SK-N-SH (cell line): ENCODE measurements around the gene AOAH. TPM values are rescaled to one million over a fixed set of nuclear protein-coding genes. Genes with fewer than 3 reads are reported as not detected.

ENCODE experiments used
- CTCF ChIA-PET: fragments of 300-600, 350-600 bp; formaldehyde crosslinking; extraction: SDS; loops from one replicate; lab custom pipeline; 2021; lab: Yijun Ruan, JAX
- POLR2A ChIA-PET: fragments of 350-600 bp; sonication (Branson Sonifier 250); formaldehyde crosslinking; extraction: SDS; loops from one replicate; lab custom pipeline; 2020; ENCODE audit warnings: antibody characterized with exemption, inconsistent platforms; lab: Yijun Ruan, JAX
- DNase-seq: peaks from one replicate; pipeline ENCODE4 v3.0.0; 2012
- H2AFZ ChIP-seq: fragments of 200-600 bp; sonication (generic); 2 replicates; pipeline ENCODE4 v1.8.1; 2016; ENCODE audit warnings: antibody characterized with exemption, mild to moderate bottlenecking, low read depth
- H3F3A ChIP-seq: fragments of 200-600 bp; sonication (generic); replicated peaks from 2 replicates; pipeline ENCODE3; 2016; ENCODE audit warnings: antibody characterized with exemption, mild to moderate bottlenecking; ENCODE audit not compliant: insufficient read depth
- H3K27ac ChIP-seq, 2 experiments: fragments of 200-500 bp in 1 of 2; fragments of 200-600 bp in 1 of 2; sonication (Bioruptor generic) in 1 of 2; sonication (generic), shearing (Covaris generic) in 1 of 2; 2 replicates each; pipeline versions ENCODE4 v1.5.1 to v1.6.1; 2014 to 2016; ENCODE audit warnings: low read depth in 2 of 2, inconsistent platforms in 1 of 2, low read length in 1 of 2, mild to moderate bottlenecking in 1 of 2, mixed read lengths in 1 of 2
- H3K27me3 ChIP-seq: fragments of 200-600 bp; sonication (generic), shearing (Covaris generic); 2 replicates; pipeline ENCODE4 v1.6.1; 2016; ENCODE audit warnings: mixed run types; ENCODE audit not compliant: insufficient read depth
- H3K36me3 ChIP-seq, 2 experiments: fragments of 200-500 bp in 1 of 2; fragments of 200-600 bp in 1 of 2; sonication (Bioruptor generic) in 1 of 2; sonication (generic) in 1 of 2; replicated peaks in 1 of 2; 2 replicates each; pipeline versions ENCODE3 to v1.5.1; 2014 to 2016; ENCODE audit warnings: low read length in 1 of 2, mild to moderate bottlenecking in 1 of 2; ENCODE audit not compliant: insufficient read depth in 2 of 2, control insufficient read depth in 1 of 2
- H3K4me1 ChIP-seq, 2 experiments: fragments of 200-500 bp in 1 of 2; fragments of 200-600 bp in 1 of 2; sonication (Bioruptor generic) in 1 of 2; sonication (generic), shearing (Covaris generic) in 1 of 2; 2 replicates each; pipeline versions ENCODE4 v1.5.1 to v1.6.1; 2014 to 2016; ENCODE audit warnings: low read depth in 1 of 2, low read length in 1 of 2, mixed run types in 1 of 2; ENCODE audit not compliant: insufficient read depth in 2 of 2, control insufficient read depth in 1 of 2
- H3K4me2 ChIP-seq: fragments of 200-600 bp; sonication (generic), shearing (Covaris generic); 2 replicates; pipeline ENCODE4 v1.6.1; 2017; ENCODE audit warnings: mixed run types
- H3K4me3 ChIP-seq, 2 experiments: fragments of 200-500 bp in 1 of 2; fragments of 200-600 bp in 1 of 2; sonication (Bioruptor generic) in 1 of 2; sonication (generic), shearing (Covaris generic) in 1 of 2; 2 replicates each; pipeline versions ENCODE4 v1.5.1 to v1.8.1; 2014 to 2016; ENCODE audit warnings: low read depth in 2 of 2, inconsistent platforms in 1 of 2, low read length in 1 of 2, mild to moderate bottlenecking in 1 of 2, mixed read lengths in 1 of 2, moderate library complexity in 1 of 2
- H3K79me2 ChIP-seq: fragments of 200-600 bp; sonication (generic); 2 replicates; pipeline ENCODE4 v1.8.1; 2017; ENCODE audit warnings: mild to moderate bottlenecking; ENCODE audit not compliant: insufficient read depth
- H3K9ac ChIP-seq: fragments of 200-600 bp; sonication (generic); 2 replicates; pipeline ENCODE4 v1.6.1; 2017; ENCODE audit warnings: mixed run types
- H3K9me2 ChIP-seq: fragments of 200-600 bp; sonication (generic); 2 replicates; pipeline ENCODE4 v1.6.1; 2017; ENCODE audit warnings: mixed run types
- H3K9me3 ChIP-seq: fragments of 200-600 bp; sonication (generic); 2 replicates; pipeline ENCODE4 v1.6.1; 2017; ENCODE audit warnings: mixed run types, mild to moderate bottlenecking, moderate library complexity
- H4K20me1 ChIP-seq: fragments of 200-600 bp; sonication (generic); 2 replicates; pipeline ENCODE4 v1.6.1; 2017; ENCODE audit warnings: mild to moderate bottlenecking, mixed run types; ENCODE audit not compliant: insufficient read depth
- CHD2 ChIP-seq: fragments of 150-350 bp; IDR thresholded peaks from 2 replicates; pipeline ENCODE4 v1.6.1; 2018; ENCODE audit warnings: low read length; ENCODE audit not compliant: partially characterized antibody
- ELF1 ChIP-seq: IDR thresholded peaks from 2 replicates; pipeline ENCODE4 v1.4.0; 2012
- EP300 ChIP-seq, 2 experiments: IDR thresholded peaks; 2 replicates each; pipeline versions ENCODE4 v1.4.0 to v1.6.1; 2012; ENCODE audit warnings: borderline replicate concordance in 1 of 2, low read depth in 1 of 2, low read length in 1 of 2
- FOSL2 ChIP-seq: IDR thresholded peaks from 2 replicates; pipeline ENCODE4 v1.4.0; 2012; ENCODE audit warnings: low read depth, mild to moderate bottlenecking, moderate library complexity, borderline replicate concordance
- FOXJ3 ChIP-seq: sonication (generic); formaldehyde crosslinking; IDR thresholded peaks from 2 replicates; pipeline ENCODE4 v1.5.1; 2020; ENCODE audit warnings: mild to moderate bottlenecking, missing genetic modification reagents
- GABPA ChIP-seq: IDR thresholded peaks from 2 replicates; pipeline ENCODE4 v1.4.0; 2012; ENCODE audit warnings: low read depth, mild to moderate bottlenecking
- GATA2 ChIP-seq: sonication (generic); formaldehyde crosslinking; IDR thresholded peaks from 2 replicates; pipeline ENCODE4 v1.5.0; 2020; ENCODE audit warnings: mild to moderate bottlenecking, missing genetic modification reagents
- MEF2A ChIP-seq: IDR thresholded peaks from 2 replicates; pipeline ENCODE4 v1.4.0; 2012; ENCODE audit warnings: low read depth, borderline replicate concordance
- MXI1 ChIP-seq: IDR thresholded peaks from 2 replicates; pipeline ENCODE4 v1.6.1; 2012; ENCODE audit warnings: mild to moderate bottlenecking, low read depth, low read length, improper control_type of control experiment
- NRF1 ChIP-seq: IDR thresholded peaks from 2 replicates; pipeline ENCODE4 v1.6.1; 2012; ENCODE audit warnings: low read depth, mild to moderate bottlenecking, low read length
- PBX3 ChIP-seq: IDR thresholded peaks from 2 replicates; pipeline ENCODE4; 2012
- RAD21 ChIP-seq: IDR thresholded peaks from 2 replicates; pipeline ENCODE4 v1.6.1; 2012; ENCODE audit warnings: mild to moderate bottlenecking, low read length
- RCOR1 ChIP-seq: fragments of 150-350 bp; IDR thresholded peaks from 2 replicates; pipeline ENCODE4 v1.6.1; 2017; ENCODE audit warnings: antibody characterized with exemption, low read length
- REST ChIP-seq: IDR thresholded peaks from 2 replicates; pipeline ENCODE4 v1.6.1; 2012; ENCODE audit warnings: mild to moderate bottlenecking, low read depth, low read length, moderate library complexity
- RXRA ChIP-seq: IDR thresholded peaks from 2 replicates; pipeline ENCODE4 v1.4.0; 2012; ENCODE audit warnings: low read depth, mild to moderate bottlenecking, borderline replicate concordance
- SMC3 ChIP-seq: IDR thresholded peaks from 2 replicates; pipeline ENCODE4 v1.6.1; 2012; ENCODE audit warnings: low read depth, low read length, improper control_type of control experiment
- TAF1 ChIP-seq: IDR thresholded peaks from 2 replicates; pipeline ENCODE4 v1.6.1; 2012; ENCODE audit warnings: low read depth, mild to moderate bottlenecking, low read length, moderate library complexity, borderline replicate concordance
- TCF12 ChIP-seq: IDR thresholded peaks from 2 replicates; pipeline ENCODE4 v1.4.0; 2012
- TEAD4 ChIP-seq: IDR thresholded peaks from 2 replicates; pipeline ENCODE4 v1.4.0; 2012; ENCODE audit warnings: mild to moderate bottlenecking, borderline replicate concordance; ENCODE audit not compliant: insufficient read depth
- USF2 ChIP-seq: fragments of 150-350 bp; IDR thresholded peaks from 2 replicates; pipeline ENCODE4 v1.6.1; 2017; ENCODE audit warnings: antibody characterized with exemption, low read length, low read depth, borderline replicate concordance
- YY1 ChIP-seq: IDR thresholded peaks from 2 replicates; pipeline ENCODE4 v1.4.0; 2012; ENCODE audit warnings: low read depth, mild to moderate bottlenecking
- WGBS: methylation state at CpG from one replicate; pipeline ENCODE4 v1.1.6; 2017; ENCODE audit warnings: low lambda C conversion rate; 5-methylcytosine and 5-hydroxymethylcytosine counted together
- polyA plus RNA-seq, 3 experiments: library from polyadenylated mRNA; depleted of rRNA; stranded (reverse); fragments of >200 nt; gene quantifications; 2 replicates each; pipeline ENCODE4 v1.2.3, GENCODE V29; 2012

Gene AOAH
- polyA plus RNA-seq, 1 of the 3 experiments (the other 2 are of a cell fraction) = not detected

- DNase-seq = no peak
- no peak overlapping the region for H3K4me3 ChIP-seq
- H3K4me2 ChIP-seq = no peak overlapping the region
- TF ChIP-seq RCOR1 = no peak
- TF ChIP-seq TEAD4 = no peak
- TF ChIP-seq USF2 = no peak
- no peak for TF ChIP-seq PBX3
- no peak for TF ChIP-seq FOSL2
- no peak for TF ChIP-seq MXI1
- no peak for TF ChIP-seq GABPA
- TF ChIP-seq FOXJ3 (CRISPR knock-in tag) = no peak
- no peak for TF ChIP-seq ELF1
- no peak for TF ChIP-seq RAD21
- TF ChIP-seq NRF1 = no peak
- no peaks in the 10 kb centered on the region for H3K79me2 ChIP-seq
- WGBS = 36% methylated on average over 2 of the region's 2 CpGs
- POLR2A ChIA-PET = no interaction called here
- peaks cover 0 to 13% of the 10 kb centered on the region in 2 experiments; a peak in 1 of 4 replicates for H3K4me1 ChIP-seq
- no peak overlapping the region for H2AFZ ChIP-seq
- no peak overlapping the region for H3K9ac ChIP-seq
- H3F3A ChIP-seq = no peaks in the 10 kb centered on the region
- H3K9me3 ChIP-seq = no peaks in the 10 kb centered on the region
- H3K9me2 ChIP-seq = no peaks in the 10 kb centered on the region
- no peak overlapping the region for H3K27ac ChIP-seq
- H3K27me3 ChIP-seq = no peaks in the 10 kb centered on the region; the same call in 1 of the 2 replicates
- H4K20me1 ChIP-seq = no peaks in the 10 kb centered on the region
- no peaks in the 10 kb centered on the region for H3K36me3 ChIP-seq
- CTCF ChIA-PET = no interaction called here
These were observed 175.3 kb downstream of the AOAH start for GRCh38 chr7:36549029-36549428.

GRCh38 chr7:36547416-36547815 is 176.9 kb downstream of the AOAH start:
- no peak for TF ChIP-seq EP300 (IDR thresholded peaks at IDR 0.05; ENCODE audit: borderline replicate concordance in 1 of 2, low read depth in 1 of 2, low read length in 1 of 2)
- no peak for TF ChIP-seq YY1
- no peak for TF ChIP-seq MXI1
- no peak for TF ChIP-seq FOSL2
- no peak for TF ChIP-seq TEAD4
- no peak for TF ChIP-seq REST
- no peak for TF ChIP-seq RXRA
- no peak for TF ChIP-seq MEF2A
- no peak for TF ChIP-seq RAD21
- TF ChIP-seq TAF1 = no peak
- TF ChIP-seq ELF1 = no peak
- TF ChIP-seq CHD2 = no peak
- TF ChIP-seq GATA2 (CRISPR knock-in tag) = no peak
- TF ChIP-seq GABPA = no peak
- TF ChIP-seq SMC3 = no peak
- no peak for TF ChIP-seq TCF12
- Histone ChIP-seq H3K9ac (no peak overlapping the region), H3K9me3 (no peaks in the 10 kb centered on the region), H4K20me1 (no peaks in the 10 kb centered on the region), H3K27me3 (no peaks in the 10 kb centered on the region; the same call in 1 of the 2 replicates), H2AFZ (no peak overlapping the region), H3K27ac (no peak overlapping the region), H3K36me3 (no peaks in the 10 kb centered on the region), H3K9me2 (no peaks in the 10 kb centered on the region), H3K4me1 (peaks cover 0 to 13% of the 10 kb centered on the region in 2 experiments; a peak in 1 of 4 replicates), H3K4me2 (no peak overlapping the region), H3F3A (no peaks in the 10 kb centered on the region), H3K4me3 (no peak overlapping the region), H3K79me2 (no peaks in the 10 kb centered on the region)
- WGBS = 49% methylated on average over 5 of the region's 5 CpGs
- no peak for DNase-seq
- CTCF ChIA-PET = no interaction called here
- POLR2A ChIA-PET = no interaction called here
